HT1080 (cell line): ENCODE measurements around the gene RAD51B. TPM values are rescaled to one million over a fixed set of nuclear protein-coding genes. Genes with fewer than 3 reads are reported as not detected.
"Not testable (repeated sequence)": the region's sequence is repeated elsewhere in the genome, so short reads cannot be mapped to it uniquely, and the experiment has no call there.

ENCODE experiments used
- DNase-seq: peaks from one replicate; pipeline ENCODE4 v3.0.0-alpha.2; 2015; ENCODE audit warnings: low read depth
- total RNA-seq: library from RNA; depleted of rRNA; stranded (reverse); fragments of >200 nt; shearing (Covaris generic); gene quantifications from 2 replicates; pipeline ENCODE4 v1.2.3, GENCODE V29; 2014

RAD51B gene
- total RNA-seq, 1 experiment from 2014 or later, result 8.5 TPM

GRCh38 chr14:68247274-68247673 lies 427.7 kb downstream of the RAD51B start:
- no peak for DNase-seq

DNA sequence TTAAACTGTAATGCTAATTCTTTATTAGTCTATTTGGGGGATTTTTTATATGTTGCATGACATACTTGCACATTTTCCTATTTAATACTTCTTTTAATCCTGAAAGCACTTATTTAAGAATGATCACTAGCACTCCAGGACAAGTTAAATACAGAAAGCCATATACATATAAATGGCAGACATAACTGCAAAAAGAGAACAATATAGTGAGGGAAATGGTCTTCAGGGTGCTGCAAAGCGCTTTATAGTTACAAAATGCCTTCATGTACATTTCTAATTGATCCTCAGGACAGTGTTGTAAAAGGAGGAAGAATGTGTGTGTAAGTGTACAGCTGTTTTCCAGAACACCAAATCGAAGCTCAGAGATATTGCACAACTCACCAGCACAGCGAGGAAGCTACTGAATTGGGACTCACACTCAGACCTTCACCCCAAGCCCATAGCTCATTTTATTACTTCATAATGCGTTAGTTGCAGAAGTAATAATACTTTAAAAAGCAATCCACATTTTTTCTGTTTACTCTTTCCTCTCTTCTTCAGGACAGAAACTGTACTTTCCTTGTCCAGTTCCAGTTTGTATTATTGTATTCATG lies 428.2 kb downstream of the RAD51B start:
- DNase-seq, result no peak

- peak; percentile 74 for DNase-seq
Observed at GRCh38 chr14:68248481-68249255, 429.1 kb downstream of the RAD51B start.

DNA sequence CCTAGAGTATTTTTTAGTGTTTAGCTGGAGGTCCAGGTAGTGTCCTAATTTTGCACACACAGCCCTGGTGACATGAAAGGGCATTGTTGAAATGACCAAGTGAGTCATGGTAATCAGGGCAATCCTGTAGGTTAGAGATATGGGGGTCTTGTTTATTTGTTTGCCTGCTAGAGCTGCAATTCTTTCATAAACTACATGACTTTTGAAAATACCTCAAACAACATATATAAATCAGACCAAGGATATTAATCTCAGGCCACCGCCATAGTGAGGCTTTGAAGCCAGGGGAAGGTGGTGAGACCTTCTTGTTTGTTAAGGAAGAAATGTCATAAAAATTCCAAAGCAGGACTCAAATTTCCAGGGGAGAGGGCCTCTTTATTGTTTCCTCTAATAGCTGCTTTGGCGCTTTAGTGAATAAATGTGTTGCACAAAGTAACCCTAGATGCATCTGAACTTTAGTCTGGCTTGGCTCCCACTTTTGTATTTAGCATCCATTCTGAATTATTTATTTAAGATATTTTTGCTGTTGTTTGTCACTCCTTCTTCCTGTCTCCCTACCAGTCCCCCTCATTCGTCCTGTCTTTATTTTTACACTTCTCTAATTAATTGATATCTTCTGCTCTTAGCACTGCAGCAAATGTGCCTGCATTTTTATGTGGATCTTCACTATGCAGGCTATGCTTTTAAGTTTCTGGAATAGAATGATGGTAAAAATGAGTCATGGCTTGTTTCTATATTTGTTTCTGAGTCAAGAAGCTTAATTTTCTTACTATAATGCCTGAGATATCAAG lies 430.3 kb downstream of the RAD51B start:
- DNase-seq, result peak; percentile 60

DNA sequence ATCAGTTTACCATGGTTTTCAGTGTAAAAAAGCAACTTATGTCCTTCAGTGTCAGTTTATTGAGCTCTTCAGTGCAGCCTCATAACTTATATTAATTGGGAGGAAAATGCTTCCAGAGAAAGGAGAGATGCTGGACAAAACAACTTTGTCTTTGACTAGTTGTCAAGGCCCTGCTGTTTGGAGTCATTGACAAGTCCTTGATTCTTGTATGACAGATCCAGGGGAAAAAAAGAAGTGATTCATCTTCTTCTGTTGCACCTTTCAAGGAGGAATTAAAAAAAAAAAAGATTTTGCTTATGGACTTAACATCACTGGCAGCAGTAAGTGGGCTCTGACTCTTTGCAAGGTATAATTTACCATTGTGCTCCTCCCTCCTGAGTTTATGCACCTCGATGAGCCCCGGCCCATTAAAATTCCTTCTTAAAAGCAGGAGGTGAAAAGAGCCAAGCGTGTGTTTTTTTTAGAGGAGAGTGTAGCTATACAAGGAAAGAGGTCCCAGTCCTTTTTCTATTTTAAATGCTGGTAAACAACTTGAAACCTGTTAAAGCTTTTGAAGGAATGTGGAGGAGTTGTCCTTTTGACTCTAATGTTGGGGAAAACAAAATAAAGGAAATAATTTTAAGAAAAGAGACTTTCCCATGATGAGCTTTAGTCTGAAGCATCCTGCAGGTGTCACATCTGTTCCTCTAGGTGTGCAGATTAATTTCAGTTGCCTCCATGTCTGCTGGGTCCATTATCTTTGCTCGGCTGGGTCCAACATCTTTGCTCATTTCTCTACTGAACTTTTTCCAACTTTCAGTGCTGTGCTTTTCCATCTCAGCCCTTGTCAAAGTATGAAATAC lies 431.6 kb downstream of the RAD51B start:
- DNase-seq, result peak; percentile 18

GRCh38 chr14:68251769-68252100 lies 432.2 kb downstream of the RAD51B start:
- no peak for DNase-seq

- no peak for DNase-seq
Observed at GRCh38 chr14:68253160-68253780, 433.7 kb downstream of the RAD51B start.

- DNase-seq, result no peak
Observed at GRCh38 chr14:68253878-68254528, 434.4 kb downstream of the RAD51B start.

GRCh38 chr14:68254669-68255527 lies 435.3 kb downstream of the RAD51B start:
- no peak for DNase-seq

DNA sequence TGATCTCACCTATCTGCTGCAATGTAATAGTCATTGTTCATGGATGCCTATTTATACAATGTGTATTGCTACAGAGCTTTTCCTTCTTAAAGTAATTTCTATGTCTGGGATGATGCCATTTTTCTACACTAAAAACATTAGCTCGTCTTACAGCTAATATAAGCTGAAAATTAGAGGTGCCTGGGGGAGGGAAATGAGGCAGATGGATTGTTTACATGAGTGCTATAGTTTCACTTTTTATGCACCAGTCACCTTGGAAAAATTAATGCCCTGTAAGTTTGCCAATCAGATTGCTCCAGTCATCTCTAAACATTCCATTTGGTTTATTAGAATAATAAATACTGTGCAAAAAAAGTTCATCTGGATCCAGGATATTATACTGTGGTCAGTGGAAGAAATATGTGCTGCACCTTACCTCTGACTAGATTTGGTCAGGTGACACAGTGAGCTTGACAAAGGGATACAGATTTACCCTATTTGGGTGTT lies 436.2 kb downstream of the RAD51B start:
- no peak for DNase-seq

DNA sequence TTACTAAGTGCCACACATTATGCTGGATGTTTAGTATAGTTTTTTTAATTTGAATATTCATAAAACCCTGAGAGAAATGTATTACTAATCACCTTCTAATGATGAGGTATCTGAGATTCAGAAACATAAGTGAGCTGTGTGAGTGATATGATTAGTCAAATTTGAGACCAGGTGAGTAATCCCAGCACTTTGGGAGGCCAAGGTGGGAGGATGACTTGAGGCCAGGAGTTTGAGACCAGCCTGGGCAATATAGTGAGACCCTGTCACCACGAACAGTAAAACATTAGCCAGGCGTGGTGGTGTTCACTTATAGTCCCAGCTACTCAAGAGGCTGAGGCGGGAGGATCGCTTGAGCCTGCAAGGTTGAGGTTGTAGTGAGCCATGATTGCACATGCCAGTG lies 438.4 kb downstream of the RAD51B start:
- no peak for DNase-seq

DNA sequence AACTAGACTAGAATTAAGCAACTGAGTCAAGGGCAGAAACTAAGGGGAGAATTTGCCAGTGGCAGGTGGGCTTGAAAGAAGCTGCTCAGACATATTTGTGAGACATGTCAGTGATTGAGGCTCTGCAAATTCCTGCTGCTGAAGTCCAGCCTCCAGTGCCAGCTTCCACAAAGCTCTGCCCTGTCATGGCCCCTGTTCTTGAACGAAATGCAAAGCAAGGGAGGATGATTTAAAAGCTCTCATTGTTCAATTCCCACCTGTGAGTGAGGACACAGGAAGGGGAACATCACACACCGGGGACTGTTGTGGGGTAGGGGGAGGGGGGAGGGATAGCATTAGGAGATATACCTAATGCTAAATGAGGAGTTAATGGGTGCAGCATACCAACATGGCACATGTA lies 439.4 kb downstream of the RAD51B start:
- not testable (repeated sequence) for DNase-seq

- no peak for DNase-seq
Observed at GRCh38 chr14:68260121-68260520, 440.5 kb downstream of the RAD51B start.

DNA sequence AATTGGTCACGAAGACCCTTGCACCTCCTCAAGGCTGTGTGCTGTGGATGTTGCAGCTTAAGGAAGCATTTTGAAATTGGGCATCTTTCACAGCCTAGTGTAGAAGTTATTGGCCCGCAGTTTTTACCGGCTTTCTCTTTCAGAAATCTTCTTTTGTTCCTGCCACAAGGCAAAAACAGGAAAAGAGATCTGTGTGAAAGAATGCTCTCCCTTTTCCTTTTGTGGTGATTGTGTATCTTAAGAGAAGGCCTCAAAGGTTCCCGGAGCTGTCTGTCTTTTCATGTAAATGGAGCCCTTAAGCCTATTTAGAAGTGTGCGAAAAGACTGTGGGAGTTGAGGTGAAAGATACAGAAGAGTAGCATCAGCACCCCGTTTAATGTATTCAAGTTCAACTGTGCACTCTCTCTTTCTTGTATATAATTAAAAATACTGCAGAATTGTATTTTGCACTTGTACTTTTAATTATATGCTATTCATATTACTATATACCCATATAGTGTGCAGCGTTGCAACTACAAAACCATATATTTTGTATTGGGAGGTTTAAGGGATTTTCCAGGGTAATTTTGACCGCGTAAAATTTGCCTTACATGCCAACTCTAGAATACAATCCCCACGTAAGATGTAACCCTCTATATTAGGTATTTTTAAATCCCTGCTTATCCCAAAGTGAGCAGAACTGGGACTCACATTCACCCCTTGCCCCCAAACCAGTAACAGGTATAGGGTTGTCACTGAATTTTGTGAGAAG lies 441.7 kb downstream of the RAD51B start:
- DNase-seq, result no peak

- DNase-seq, result no peak
Observed at GRCh38 chr14:68262567-68262966, 443.0 kb downstream of the RAD51B start.

DNA sequence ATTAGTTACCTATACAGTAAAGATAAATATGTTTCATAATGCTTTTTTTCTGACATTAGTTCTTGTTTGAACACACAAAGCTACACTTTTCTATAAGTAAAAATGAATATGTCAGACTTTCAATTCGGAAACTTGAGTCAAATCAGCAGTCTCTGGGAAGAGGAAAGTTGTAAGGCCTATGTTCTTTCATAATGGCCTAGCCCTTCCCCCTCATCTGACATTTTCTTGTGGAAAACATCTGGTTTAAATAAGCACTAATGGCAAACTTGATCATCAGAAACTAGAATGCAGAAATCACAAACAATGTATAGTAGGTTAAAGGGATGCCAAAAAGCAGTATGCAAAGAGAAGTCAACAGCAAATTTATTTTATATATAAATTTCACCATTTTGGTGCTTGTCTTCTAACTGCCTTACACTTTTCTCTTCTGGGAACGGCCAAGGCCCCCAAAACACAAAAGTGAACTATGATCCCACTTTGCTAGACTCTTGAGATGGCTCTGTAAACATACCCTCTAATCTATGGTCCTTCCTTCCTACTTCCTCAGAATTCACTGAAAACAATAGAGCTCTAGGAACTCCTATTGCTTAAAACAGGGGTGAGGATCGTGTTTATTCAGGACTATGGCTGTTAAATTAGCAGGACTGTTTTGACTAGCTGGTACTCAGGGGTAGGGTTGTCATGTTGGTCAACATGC lies 444.1 kb downstream of the RAD51B start:
- no peak for DNase-seq

- DNase-seq, result no peak
Observed at GRCh38 chr14:68264260-68264569, 444.6 kb downstream of the RAD51B start.

DNA sequence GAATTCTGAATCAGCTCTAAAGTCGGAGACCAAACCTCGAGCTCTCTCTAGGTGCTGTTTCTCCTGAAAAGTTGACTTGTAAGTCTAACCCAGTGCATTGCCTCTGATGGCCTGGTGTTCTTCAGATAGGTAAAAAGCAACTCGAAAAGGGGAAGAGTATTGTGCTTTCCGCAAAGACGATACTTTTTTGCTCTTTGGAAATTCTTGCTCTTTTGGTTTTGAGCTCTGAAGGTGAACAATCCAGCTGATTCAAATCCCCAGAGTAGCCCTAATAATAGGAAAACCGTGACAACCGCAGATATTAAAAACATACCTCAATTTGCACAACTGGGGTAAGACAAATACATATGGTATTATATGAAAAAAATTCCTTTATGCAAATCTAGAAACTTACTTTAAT lies 447.4 kb downstream of the RAD51B start:
- no peak for DNase-seq
